Measurements from ENCODE around the gene FST.

Gene FST, protein sequence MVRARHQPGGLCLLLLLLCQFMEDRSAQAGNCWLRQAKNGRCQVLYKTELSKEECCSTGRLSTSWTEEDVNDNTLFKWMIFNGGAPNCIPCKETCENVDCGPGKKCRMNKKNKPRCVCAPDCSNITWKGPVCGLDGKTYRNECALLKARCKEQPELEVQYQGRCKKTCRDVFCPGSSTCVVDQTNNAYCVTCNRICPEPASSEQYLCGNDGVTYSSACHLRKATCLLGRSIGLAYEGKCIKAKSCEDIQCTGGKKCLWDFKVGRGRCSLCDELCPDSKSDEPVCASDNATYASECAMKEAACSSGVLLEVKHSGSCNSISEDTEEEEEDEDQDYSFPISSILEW

DNA sequence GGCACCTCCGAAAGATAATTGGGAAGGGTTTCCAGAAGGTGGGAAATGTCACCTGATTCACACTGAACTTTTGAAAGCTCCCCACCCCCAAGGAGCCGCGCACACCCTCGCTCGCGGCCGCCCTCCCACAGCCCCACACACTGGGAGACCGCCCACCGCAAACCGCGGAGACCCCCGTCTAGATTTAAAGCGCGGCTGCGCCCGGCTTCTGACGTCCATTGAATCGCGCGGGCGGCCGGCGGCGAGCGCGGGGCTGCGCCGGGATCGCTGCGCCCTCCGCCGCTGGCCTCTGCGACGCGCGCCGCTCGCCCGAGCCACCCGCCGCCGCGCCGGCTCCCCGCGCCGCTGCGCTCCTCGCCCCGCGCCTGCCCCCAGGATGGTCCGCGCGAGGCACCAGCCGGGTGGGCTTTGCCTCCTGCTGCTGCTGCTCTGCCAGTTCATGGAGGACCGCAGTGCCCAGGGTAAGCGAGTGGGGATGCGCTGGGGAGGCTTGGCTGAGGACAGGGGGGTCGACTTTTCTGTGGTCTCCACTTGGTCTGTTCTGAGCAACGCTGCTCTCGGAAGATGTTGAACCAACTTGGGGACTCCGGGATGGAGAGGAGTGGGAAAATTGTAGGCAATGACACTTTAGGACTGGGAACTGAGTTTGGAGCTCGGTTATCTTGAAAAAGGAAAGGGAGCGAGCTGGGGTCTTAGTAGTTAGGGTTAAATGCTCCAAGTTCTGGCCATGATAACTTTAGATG, at the start of gene FST:
Gene FST, plus strand, starts transcription at position 214 of the 743 bp plus-strand sequence. Its CDS starts 163 bp downstream, at position 377.
- no peak for DNase-seq

DNA sequence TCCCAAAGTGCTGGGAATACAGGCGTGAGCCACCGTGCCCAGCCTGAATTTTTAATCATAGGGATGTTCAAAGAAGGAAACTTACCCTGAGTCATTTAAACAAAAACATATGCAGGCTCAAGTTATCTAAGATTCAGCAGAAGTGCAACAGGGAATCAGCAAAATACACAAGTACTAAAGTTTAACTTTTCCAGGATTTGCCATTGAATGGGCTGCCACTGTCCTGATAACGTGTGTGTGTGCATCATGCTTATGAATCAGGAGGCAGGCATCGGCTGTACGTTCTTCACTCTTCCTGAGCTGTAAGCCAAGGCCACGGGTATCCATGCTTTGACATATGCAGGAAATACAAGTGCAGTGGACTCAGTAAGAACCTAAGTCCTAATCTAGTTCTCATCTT, 48.8 kb upstream of the FST start:
- DNase-seq, result no peak

DNA sequence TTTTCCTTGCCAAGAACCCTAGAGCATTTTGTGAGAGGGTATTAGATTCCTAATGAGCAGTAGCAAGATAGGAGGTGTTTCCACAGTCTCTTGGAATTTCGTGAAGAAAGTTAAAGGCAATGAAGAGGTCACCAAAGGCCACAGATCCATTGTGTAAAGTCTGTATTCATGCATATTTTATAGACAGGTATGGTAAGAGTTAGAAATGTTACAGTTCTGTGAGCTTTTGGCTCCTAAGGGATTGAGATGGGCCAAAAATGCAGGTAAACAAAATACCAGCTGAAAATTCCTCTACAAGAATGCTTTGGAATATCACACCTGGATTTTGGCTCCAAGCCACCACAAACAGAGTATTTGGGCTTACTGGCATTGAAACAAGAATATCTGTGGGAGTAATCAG, 47.4 kb upstream of the FST start:
- no peak for DNase-seq

DNA sequence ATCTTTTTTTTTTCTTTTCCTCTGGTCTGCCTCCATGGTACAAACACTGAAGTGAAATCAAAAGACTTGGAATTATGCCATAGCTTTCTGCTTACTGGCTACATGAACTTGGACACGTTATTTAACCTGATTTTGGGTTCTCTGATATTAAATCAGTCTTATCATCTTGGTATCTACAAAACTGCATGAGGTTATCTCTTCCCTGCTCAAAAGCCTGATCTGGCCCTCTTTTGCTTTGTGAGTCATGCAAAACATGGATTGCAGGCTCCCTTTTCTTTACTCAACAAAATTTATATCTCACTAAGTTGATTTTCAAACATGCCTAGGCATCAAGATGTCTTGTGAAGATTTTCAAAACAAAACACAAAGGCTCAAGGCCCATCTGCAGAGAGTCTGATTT, 45.9 kb upstream of the FST start:
- DNase-seq, result no peak

GRCh38 chr5:53436480-53437191, 43.8 kb upstream of the FST start:
- no peak for DNase-seq

- no peak for DNase-seq
These were observed 42.4 kb upstream of the FST start for GRCh38 chr5:53438079-53438478.

DNA sequence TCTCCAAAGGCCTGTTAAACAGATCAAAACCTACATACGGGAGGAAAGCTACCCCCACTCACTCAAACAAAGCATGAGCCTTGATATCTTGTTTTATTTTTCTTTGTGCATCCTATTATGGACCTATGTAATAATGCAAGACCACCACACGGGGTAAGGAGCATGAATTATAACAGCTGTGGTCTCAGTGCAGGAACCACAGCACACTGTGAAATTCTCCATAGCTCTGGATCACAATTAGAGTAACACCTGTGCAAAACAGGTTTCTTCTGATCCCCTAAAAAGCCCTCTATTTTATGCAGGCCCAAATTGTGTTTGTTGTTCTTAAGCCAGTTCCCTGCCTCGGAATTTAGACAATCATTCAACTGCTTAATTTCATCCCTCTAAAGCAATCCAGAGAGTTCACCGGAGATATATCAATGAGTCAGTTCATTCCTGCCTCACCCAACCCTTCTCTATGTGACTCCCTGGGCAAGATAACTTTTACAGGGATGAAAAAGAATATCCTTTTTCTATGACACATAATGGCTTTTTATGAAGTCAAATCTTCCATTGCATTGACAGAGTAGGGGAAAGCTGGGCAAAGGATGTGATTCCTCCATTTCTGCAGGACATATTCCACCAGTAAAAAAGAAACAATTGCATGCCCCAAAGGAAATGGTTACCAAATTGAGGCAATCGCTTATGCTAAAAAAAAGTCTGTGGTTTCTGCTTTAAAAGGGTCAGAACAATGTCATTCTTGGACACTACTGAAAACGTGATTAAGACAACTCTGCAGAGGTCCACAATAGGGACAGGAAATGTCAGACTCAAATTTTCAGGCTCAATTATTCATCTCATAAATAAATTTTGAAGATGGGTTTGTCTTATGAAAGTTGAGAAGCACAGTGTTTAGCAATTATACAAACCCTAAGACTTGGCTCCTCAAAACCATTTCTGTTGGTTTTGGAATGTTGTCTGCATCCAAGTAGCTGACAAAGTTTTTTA, 41.6 kb upstream of the FST start:
- DNase-seq, result no peak

DNA sequence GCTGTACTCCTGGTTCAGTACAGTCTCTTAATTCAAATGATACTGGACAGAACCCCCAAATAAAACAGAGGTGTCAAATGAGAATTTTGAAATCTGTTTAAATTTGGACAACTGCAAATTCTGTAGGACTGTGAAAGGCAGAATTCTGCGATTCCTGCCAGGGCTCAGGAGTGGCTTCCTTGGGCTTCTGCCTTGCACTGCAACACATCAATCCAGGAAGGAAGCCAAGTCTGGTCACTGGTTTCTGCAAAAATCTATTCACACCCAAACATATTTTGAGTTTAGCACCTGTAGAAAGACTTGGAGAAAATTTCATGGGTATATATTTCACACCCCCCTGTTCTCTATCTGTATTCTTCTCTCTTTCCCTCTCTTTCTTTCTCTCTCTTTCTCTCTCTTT, 37.5 kb upstream of the FST start:
- DNase-seq, result no peak

DNA sequence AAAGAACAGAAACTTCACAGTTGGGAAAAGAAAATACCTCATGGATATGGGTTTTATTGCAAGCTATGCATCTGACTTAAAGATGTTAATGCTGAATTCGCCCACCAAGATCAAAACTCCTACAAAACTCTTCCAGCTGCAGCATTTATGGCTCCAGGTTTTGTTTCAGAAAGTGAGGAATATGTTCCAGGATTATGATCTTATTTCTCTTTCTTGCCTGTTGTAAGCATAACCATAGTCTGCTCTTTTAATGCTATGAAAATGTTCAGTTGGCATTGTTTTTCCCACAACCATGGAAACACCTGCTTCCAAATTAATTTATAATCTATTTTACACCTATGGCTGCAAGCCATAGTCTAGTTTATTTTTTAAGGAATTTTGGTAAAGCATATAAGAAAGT, 34.9 kb upstream of the FST start:
- no peak for DNase-seq

DNA sequence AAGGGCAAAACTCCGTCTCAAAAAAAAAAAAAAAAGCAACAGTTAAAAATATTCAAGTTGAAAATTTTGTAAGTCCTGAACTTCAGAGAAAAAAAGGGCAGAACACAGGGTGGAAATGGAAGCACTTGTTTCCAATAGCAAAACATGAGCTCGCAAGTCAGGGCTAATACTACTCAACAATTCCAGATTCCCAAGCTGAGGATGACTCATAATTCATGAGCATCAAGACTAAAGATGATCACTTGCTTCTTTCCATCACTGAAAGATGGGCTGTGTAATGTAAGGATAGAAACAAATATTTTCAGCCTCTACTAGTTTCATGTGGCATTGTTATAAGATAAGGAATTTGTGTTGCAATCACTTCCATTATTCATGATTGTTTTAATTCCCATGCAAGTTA, 33.5 kb upstream of the FST start:
- DNase-seq, result no peak

GRCh38 chr5:53448851-53449250, 31.6 kb upstream of the FST start:
- DNase-seq, result no peak

- DNase-seq, result no peak
These were observed 26.3 kb upstream of the FST start for GRCh38 chr5:53453898-53454718.

GRCh38 chr5:53454719-53455000, 25.8 kb upstream of the FST start:
- DNase-seq, result no peak

GRCh38 chr5:53456366-53456765, 24.1 kb upstream of the FST start:
- DNase-seq, result no peak

GRCh38 chr5:53463909-53464621, 16.4 kb upstream of the FST start:
- DNase-seq, result no peak

GRCh38 chr5:53464722-53465121, 15.7 kb upstream of the FST start:
- no peak for DNase-seq

GRCh38 chr5:53469946-53470687, 10.3 kb upstream of the FST start:
- no peak for DNase-seq

GRCh38 chr5:53472279-53472678, 8.2 kb upstream of the FST start:
- no peak for DNase-seq

DNA sequence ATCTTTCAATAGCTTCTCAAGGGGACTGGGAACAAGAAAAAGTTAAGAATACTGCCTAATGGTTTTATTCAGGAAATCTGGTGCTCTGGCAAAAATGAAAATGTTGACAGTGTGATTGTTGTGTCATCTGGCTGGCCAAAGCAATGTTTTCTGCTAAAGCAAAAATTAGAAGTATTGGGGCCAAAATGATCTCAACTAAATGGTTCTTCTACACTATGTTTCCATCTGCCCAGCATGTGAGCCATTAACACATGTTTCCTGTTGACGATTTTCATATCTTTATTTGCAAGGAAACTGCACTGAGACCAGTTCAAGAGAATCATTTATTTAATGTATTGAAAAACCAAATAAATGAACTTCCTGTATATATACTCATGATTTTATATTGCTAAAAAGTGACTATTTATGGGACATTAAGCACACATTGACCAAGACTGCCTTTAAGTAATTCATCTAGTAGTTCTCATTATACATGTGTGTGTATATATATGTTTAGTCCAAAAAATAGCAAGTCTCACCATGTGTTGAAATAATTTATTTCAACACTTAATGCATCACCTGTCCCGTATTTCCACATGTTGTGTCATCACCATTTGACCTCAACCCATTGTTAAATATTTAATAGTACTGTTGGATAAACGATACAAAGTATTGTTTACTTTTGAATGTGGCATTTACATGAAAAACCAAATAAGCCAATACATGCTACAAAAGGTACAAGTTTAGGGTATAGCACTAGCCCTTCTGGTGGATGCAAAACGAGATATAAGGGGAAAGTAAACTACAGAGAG, 7.5 kb upstream of the FST start:
- no peak for DNase-seq

DNA sequence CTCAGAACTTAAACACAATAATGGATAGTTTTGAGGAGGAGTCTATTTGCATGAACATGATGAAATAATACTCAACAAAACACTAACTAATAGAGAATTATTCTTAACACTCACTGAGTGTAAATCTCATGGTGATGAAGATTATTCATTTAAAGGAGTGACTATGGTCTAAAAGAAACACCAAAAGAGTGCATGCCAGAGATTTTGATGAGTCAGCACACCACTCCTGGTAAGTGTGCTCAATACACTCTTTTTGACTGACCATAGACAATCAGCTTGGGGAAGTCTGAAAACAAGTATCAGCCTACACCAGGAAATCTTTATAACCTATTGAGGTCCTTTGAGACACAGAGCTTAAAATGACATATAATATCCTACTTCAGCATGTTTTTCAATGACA, 6.8 kb upstream of the FST start:
- DNase-seq, result no peak
